HG03060 (cell line): ENCODE results near the gene NRARP.

Source experiments
- ATAC-seq: cut with Tn5 transposase; IDR thresholded peaks from one replicate; pipeline ENCODE4 v1.9.1; 2021; ENCODE audit warnings: low read depth, moderate number of reproducible peaks; ENCODE audit not compliant: unreplicated experiment

The NRARP gene

GRCh38 chr9:137300567-137301080 is 1.4 kb downstream of the NRARP start:
- ATAC-seq: no peak

- ATAC-seq: no peak
These were observed 2.1 kb downstream of the NRARP start for GRCh38 chr9:137299938-137300337.

- ATAC-seq: no peak
These were observed 2.9 kb downstream of the NRARP start for GRCh38 chr9:137299203-137299565.

GRCh38 chr9:137298401-137299202 is 3.5 kb downstream of the NRARP start:
- no peak for ATAC-seq

- no peak for ATAC-seq
These were observed 4.1 kb downstream of the NRARP start for GRCh38 chr9:137297966-137298365.

- no peak for ATAC-seq
These were observed 5.1 kb downstream of the NRARP start for GRCh38 chr9:137296670-137297664.

- ATAC-seq: no peak
These were observed 6.0 kb downstream of the NRARP start for GRCh38 chr9:137295849-137296669.

- ATAC-seq: no peak
These were observed 6.7 kb downstream of the NRARP start for GRCh38 chr9:137295238-137295811.

- no peak for ATAC-seq
These were observed 7.3 kb downstream of the NRARP start for GRCh38 chr9:137294681-137295237.

- ATAC-seq: no peak
These were observed 7.9 kb downstream of the NRARP start for GRCh38 chr9:137294091-137294680.

GRCh38 chr9:137293482-137294090 is 8.5 kb downstream of the NRARP start:
- ATAC-seq: no peak

GRCh38 chr9:137293094-137293481 is 9.0 kb downstream of the NRARP start:
- ATAC-seq: no peak

GRCh38 chr9:137286975-137287383 is 15.1 kb downstream of the NRARP start:
- no peak for ATAC-seq

GRCh38 chr9:137281345-137282116 is 20.5 kb downstream of the NRARP start:
- ATAC-seq: no peak

GRCh38 chr9:137280474-137281344 is 21.4 kb downstream of the NRARP start:
- no peak for ATAC-seq

- ATAC-seq: no peak
These were observed 22.2 kb downstream of the NRARP start for GRCh38 chr9:137279741-137280473.
